Measurements from ENCODE around the gene ABCB7. TPM values are rescaled to one million over a fixed set of nuclear protein-coding genes. Genes with fewer than 3 reads are reported as not detected.
A peak's percentile ranks its signal among the peaks of the same experiment; 100 is the strongest.
"Not testable (repeated sequence)": the region's sequence is repeated elsewhere in the genome, so short reads cannot be mapped to it uniquely, and the experiment has no call there.

Gene ABCB7
- total RNA-seq, 1 experiment from 2014 or later, result 27.8 TPM

GRCh38 chrX:75045369-75045768 lies 110.7 kb downstream of the ABCB7 start:
- POLR2A ChIA-PET, result no interaction called here
- Histone ChIP-seq H3K9me3 (no peaks in the 10 kb centered on the region), H3K36me3 (ENCODE audit: control insufficient read depth, insufficient read depth, low read length) (no peaks in the 10 kb centered on the region), H3K4me1 (no peaks in the 10 kb centered on the region), H3K4me3 (ENCODE audit: low read depth, low read length) (no peak overlapping the region), H3K27me3 (replicated peaks; ENCODE audit: control insufficient read depth, insufficient read depth, low read length) (no peaks in the 10 kb centered on the region)
- H3K27me3 Mint-ChIP-seq (ENCODE audit: insufficient read depth, unreplicated experiment), result no peaks in the 10 kb centered on the region
- no peak for DNase-seq
- H3K27ac Mint-ChIP-seq (ENCODE audit: unreplicated experiment), result no peak overlapping the region
- no peaks in the 10 kb centered on the region for H3K4me1 Mint-ChIP-seq (ENCODE audit: low read depth, unreplicated experiment)
- TF ChIP-seq CTCF (IDR thresholded peaks at IDR 0.05; ENCODE audit: insufficient read depth in 1 of 2, low read depth in 1 of 2, low read length in 1 of 2, severe bottlenecking in 1 of 2, unreplicated experiment in 1 of 2), result no peak
- no peaks in the 10 kb centered on the region for H3K9me3 Mint-ChIP-seq (ENCODE audit: unreplicated experiment)
- no TSS peak for BruUV-seq (replicated peaks)
- no peak overlapping the region for H3K4me3 Mint-ChIP-seq (ENCODE audit: unreplicated experiment)
- CTCF ChIA-PET, result no interaction called here
- intact Hi-C loops (cut with micrococcal nuclease; ENCODE audit: unreplicated experiment), result no loop called here
- peaks cover 5% of the 10 kb centered on the region for H3K36me3 Mint-ChIP-seq (ENCODE audit: insufficient read depth, unreplicated experiment)

- H3K27me3 Mint-ChIP-seq (ENCODE audit: insufficient read depth, unreplicated experiment); H3K9me3 Mint-ChIP-seq (ENCODE audit: unreplicated experiment); H3K4me1 Mint-ChIP-seq (ENCODE audit: low read depth, unreplicated experiment); H3K9me3 ChIP-seq; CTCF ChIA-PET; intact Hi-C loops (cut with micrococcal nuclease; ENCODE audit: unreplicated experiment); H3K4me1 ChIP-seq; BruUV-seq (replicated peaks); H3K27ac Mint-ChIP-seq (ENCODE audit: unreplicated experiment); H3K27me3 ChIP-seq (replicated peaks; ENCODE audit: control insufficient read depth, insufficient read depth, low read length); H3K36me3 ChIP-seq (ENCODE audit: control insufficient read depth, insufficient read depth, low read length); DNase-seq; POLR2A ChIA-PET; H3K36me3 Mint-ChIP-seq (ENCODE audit: insufficient read depth, unreplicated experiment); H3K4me3 Mint-ChIP-seq (ENCODE audit: unreplicated experiment); H3K4me3 ChIP-seq (ENCODE audit: low read depth, low read length): not testable (repeated sequence)
Observed at GRCh38 chrX:75044142-75044541, 111.9 kb downstream of the ABCB7 start.

- H3K4me3 Mint-ChIP-seq (ENCODE audit: unreplicated experiment), result no peak overlapping the region
- peak in 1 of 2 experiments; percentile 3 for TF ChIP-seq CTCF (IDR thresholded peaks at IDR 0.05; ENCODE audit: insufficient read depth in 1 of 2, low read depth in 1 of 2, low read length in 1 of 2, severe bottlenecking in 1 of 2, unreplicated experiment in 1 of 2)
- Histone ChIP-seq H3K4me1 (no peaks in the 10 kb centered on the region), H3K9me3 (no peaks in the 10 kb centered on the region), H3K4me3 (ENCODE audit: low read depth, low read length) (no peak overlapping the region), H3K27me3 (replicated peaks; ENCODE audit: control insufficient read depth, insufficient read depth, low read length) (no peaks in the 10 kb centered on the region), H3K36me3 (ENCODE audit: control insufficient read depth, insufficient read depth, low read length) (no peaks in the 10 kb centered on the region)
- peaks cover 42% of the 10 kb centered on the region for H3K9me3 Mint-ChIP-seq (ENCODE audit: unreplicated experiment)
- intact Hi-C loops (cut with micrococcal nuclease; ENCODE audit: unreplicated experiment), result no loop called here
- no peak overlapping the region for H3K27ac Mint-ChIP-seq (ENCODE audit: unreplicated experiment)
- POLR2A ChIA-PET, result no interaction called here
- no peaks in the 10 kb centered on the region for H3K27me3 Mint-ChIP-seq (ENCODE audit: insufficient read depth, unreplicated experiment)
- CTCF ChIA-PET, result no interaction called here
- DNase-seq, result peak in 1 of 2 experiments; percentile 4
- BruUV-seq (replicated peaks), result no TSS peak
- H3K36me3 Mint-ChIP-seq (ENCODE audit: insufficient read depth, unreplicated experiment), result peaks cover 18% of the 10 kb centered on the region
- no peaks in the 10 kb centered on the region for H3K4me1 Mint-ChIP-seq (ENCODE audit: low read depth, unreplicated experiment)
Observed at GRCh38 chrX:75038925-75039324, 117.2 kb downstream of the ABCB7 start.

Other genes with a start within 250 kb of the ABCB7 start
- not detected in 2 replicates for gene NEXMIF, start 230.8 kb downstream of the ABCB7 start, total RNA-seq (2022)
- gene UPRT, start 117.8 kb upstream of the ABCB7 start, total RNA-seq (2022), result 11.8 and 12.4 TPM in 2 replicates

Data from Caco-2 (cell line).